Dendritic cell treated with granulocyte-macrophage colony-stimulating factor and Interleukin-4, amounts not matched to agents 40 ng/mL and 50 ng/mL, for 4 days (primary cell): ENCODE measurements around the gene CLP1.

ENCODE experiments used
- H3K27ac Mint-ChIP-seq: one replicate; pipeline ENCODE4 v1.8.0; 2022; ENCODE audit warnings: mild to moderate bottlenecking, mixed read lengths
- H3K27me3 Mint-ChIP-seq: one replicate; pipeline ENCODE4 v1.8.0; 2022; ENCODE audit warnings: mild to moderate bottlenecking, mixed read lengths
- H3K36me3 Mint-ChIP-seq: one replicate; pipeline ENCODE4 v1.8.0; 2022; ENCODE audit warnings: low read depth, mixed read lengths
- H3K4me1 Mint-ChIP-seq: one replicate; pipeline ENCODE4 v1.8.0; 2022; ENCODE audit warnings: low read depth, mixed read lengths
- H3K4me3 Mint-ChIP-seq: one replicate; pipeline ENCODE4 v1.8.0; 2022; ENCODE audit warnings: mild to moderate bottlenecking, moderate library complexity, mixed read lengths
- H3K9me3 Mint-ChIP-seq: one replicate; pipeline ENCODE4 v1.8.0; 2022; ENCODE audit warnings: mixed read lengths
- intact Hi-C: fragments of 100-400 bp; cut with micrococcal nuclease; formaldehyde crosslinking; loops from one replicate; pipeline ENCODE4 v1.15.0; 2022

Gene CLP1

DNA sequence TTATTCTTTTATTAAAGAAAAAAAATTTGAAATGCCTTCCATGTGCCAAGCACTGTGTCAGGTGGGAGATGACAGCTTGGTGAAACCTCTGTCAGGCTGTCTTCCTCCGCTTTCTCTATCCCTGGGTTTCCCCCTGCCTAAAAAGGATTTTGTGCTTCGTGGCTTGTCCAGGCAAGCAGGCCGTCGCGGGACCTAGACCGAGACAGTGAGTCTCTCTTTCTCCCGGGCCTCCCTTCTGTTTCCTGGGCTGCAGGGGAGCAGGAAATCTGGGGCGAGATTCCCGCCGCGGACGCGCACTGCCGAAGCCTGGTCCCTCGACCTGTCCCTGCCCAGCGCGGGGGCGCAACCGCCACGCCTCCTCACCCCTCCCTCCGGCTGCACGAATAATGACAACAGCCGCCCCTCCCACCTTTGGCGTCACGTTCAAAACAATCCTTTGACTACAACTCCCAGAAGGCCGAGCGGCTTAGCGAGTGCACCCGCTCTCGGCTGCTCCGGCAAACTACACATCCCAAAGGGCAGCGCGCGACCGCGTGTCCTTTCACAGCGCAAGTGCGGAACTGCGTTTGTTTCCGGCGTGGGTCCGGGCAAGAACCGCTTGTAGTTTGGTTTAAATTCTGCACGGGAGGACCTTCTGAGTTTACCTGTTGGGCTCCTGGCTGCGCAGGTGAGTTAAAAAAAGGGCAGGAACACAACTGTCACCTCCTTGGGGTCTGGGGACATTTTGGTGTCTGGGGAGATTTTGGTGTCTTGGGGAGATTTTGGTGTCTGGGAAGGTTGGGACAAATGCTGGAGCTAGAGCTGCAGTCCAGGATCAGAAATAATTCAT lies at the start of gene CLP1:
Gene CLP1 (plus strand): TSS at position 569 of the 829 bp plus-strand sequence. CDS start 1,715 bp downstream, outside the sequence.
- peak within 1 kb of the TSS; percentile 99 for H3K4me3 Mint-ChIP-seq
- peaks cover 51% of the 10 kb centered on the region for H3K4me1 Mint-ChIP-seq
- no peaks in the 10 kb centered on the region for H3K9me3 Mint-ChIP-seq
- intact Hi-C loops, result loop anchor here (1.0 kb wide), 3 partner anchors 10 to 84 kb away; partner anchors contain the start of genes MED19, SELENOH and TMX2
- peaks cover 45% of the 10 kb centered on the region for H3K36me3 Mint-ChIP-seq
- H3K27ac Mint-ChIP-seq, result peak within 1 kb of the TSS; percentile 92
- no peaks in the 10 kb centered on the region for H3K27me3 Mint-ChIP-seq

GRCh38 chr11:57610170-57610569 lies 47.4 kb upstream of the CLP1 start:
- Mint-ChIP-seq H3K4me1 (no peaks in the 10 kb centered on the region), H3K27me3 (no peaks in the 10 kb centered on the region), H3K4me3 (no peak overlapping the region), H3K9me3 (no peaks in the 10 kb centered on the region), H3K36me3 (no peaks in the 10 kb centered on the region), H3K27ac (no peak overlapping the region)
- intact Hi-C loops, result no loop called here

DNA sequence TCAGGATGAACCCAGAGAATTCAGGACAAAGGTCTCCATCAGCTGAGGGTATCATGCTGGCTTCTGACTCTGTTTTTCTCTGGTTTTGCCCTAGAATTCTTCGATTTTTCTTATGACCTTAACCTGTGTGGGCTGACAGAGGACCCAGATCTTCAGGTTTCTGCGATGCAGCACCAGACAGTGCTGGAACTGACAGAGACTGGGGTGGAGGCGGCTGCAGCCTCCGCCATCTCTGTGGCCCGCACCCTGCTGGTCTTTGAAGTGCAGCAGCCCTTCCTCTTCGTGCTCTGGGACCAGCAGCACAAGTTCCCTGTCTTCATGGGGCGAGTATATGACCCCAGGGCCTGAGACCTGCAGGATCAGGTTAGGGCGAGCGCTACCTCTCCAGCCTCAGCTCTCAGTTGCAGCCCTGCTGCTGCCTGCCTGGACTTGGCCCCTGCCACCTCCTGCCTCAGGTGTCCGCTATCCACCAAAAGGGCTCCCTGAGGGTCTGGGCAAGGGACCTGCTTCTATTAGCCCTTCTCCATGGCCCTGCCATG lies 43.3 kb upstream of the CLP1 start:
- Mint-ChIP-seq H3K27ac (no peak overlapping the region), H3K4me3 (no peak overlapping the region), H3K27me3 (no peaks in the 10 kb centered on the region), H3K4me1 (no peaks in the 10 kb centered on the region), H3K9me3 (peaks cover 5% of the 10 kb centered on the region), H3K36me3 (no peaks in the 10 kb centered on the region)
- intact Hi-C loops, result no loop called here

DNA sequence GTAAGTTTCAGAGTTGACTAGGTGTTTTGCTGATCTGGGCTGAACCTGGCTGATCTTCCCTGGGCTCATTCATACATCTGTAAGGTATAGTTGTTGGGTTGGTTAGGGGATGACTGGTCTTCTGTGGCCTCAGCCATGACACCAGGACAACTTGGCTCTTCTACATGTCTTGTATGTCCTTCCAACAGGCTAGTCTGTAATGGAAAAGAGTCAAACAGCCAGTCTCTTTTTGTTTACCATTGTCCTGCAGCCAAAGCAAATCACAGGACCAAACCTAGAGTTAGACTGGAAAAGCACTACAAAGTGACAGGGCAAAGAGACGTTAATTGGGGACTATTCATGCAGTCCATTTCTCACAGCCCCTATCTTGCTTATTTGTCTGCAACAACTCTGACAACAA lies 42.3 kb upstream of the CLP1 start:
- H3K9me3 Mint-ChIP-seq, result peaks cover 12% of the 10 kb centered on the region
- H3K4me1 Mint-ChIP-seq, result no peaks in the 10 kb centered on the region
- H3K4me3 Mint-ChIP-seq, result no peak overlapping the region
- H3K27ac Mint-ChIP-seq, result no peak overlapping the region
- no peaks in the 10 kb centered on the region for H3K36me3 Mint-ChIP-seq
- no peaks in the 10 kb centered on the region for H3K27me3 Mint-ChIP-seq
- intact Hi-C loops, result no loop called here

DNA sequence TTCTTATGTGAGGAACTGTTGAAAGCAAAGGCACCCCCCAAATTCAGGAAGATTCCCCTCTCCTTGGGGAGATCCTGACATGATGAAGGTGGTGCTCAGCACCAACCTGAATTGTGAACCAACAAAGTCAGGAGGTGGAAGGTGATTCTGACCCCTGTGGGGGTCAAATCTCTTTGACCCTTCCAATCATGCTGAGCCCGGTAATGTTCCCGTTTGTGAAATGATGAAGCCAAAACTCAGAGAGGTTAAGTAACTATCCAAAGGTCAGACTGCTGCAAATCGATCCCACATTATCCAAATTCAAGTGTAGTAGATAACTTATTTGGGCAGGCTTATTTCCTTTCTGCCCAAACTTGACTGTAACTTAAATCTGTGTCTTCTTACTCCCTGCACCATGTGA lies 41.0 kb upstream of the CLP1 start:
- no peaks in the 10 kb centered on the region for H3K27me3 Mint-ChIP-seq
- H3K4me1 Mint-ChIP-seq, result no peaks in the 10 kb centered on the region
- intact Hi-C loops, result no loop called here
- H3K4me3 Mint-ChIP-seq, result no peak overlapping the region
- H3K36me3 Mint-ChIP-seq, result no peaks in the 10 kb centered on the region
- H3K27ac Mint-ChIP-seq, result no peak overlapping the region
- H3K9me3 Mint-ChIP-seq, result peaks cover 12% of the 10 kb centered on the region

DNA sequence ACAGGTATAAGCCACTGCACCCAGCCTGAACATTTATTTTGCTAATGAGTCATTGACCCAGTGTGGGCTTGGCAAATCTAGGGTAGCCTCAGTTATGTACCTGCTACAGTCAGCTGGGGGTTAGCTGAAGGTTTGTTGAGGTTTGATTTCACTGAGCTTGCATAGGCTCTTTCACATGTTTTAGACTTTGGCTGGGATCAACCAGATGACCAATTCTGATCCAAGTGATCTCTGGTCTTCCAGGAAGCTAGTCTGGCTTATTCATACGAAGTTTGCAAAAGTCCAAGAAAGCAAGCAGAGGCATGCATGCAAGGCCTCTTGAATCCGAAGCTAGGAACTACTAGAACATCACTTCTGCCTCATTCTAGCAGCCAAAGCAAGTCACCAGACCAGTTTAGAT lies 39.1 kb upstream of the CLP1 start:
- Mint-ChIP-seq H3K36me3 (no peaks in the 10 kb centered on the region), H3K4me1 (peaks cover 6% of the 10 kb centered on the region), H3K9me3 (peaks cover 20% of the 10 kb centered on the region), H3K27me3 (no peaks in the 10 kb centered on the region), H3K27ac (no peak overlapping the region), H3K4me3 (no peak overlapping the region)
- intact Hi-C loops, result no loop called here

- Mint-ChIP-seq H3K27ac (no peak overlapping the region), H3K4me1 (peaks cover 6% of the 10 kb centered on the region), H3K9me3 (peaks cover 20% of the 10 kb centered on the region), H3K4me3 (no peak overlapping the region), H3K36me3 (no peaks in the 10 kb centered on the region), H3K27me3 (no peaks in the 10 kb centered on the region)
- intact Hi-C loops, result no loop called here
These were observed 38.2 kb upstream of the CLP1 start for GRCh38 chr11:57619331-57619730.

- Mint-ChIP-seq H3K9me3 (peaks cover 20% of the 10 kb centered on the region), H3K4me1 (peaks cover 6% of the 10 kb centered on the region), H3K27me3 (no peaks in the 10 kb centered on the region), H3K36me3 (no peaks in the 10 kb centered on the region), H3K27ac (no peak overlapping the region), H3K4me3 (no peak overlapping the region)
- intact Hi-C loops, result no loop called here
These were observed 37.1 kb upstream of the CLP1 start for GRCh38 chr11:57620467-57620866.

- no peak overlapping the region for H3K4me3 Mint-ChIP-seq
- no peak overlapping the region for H3K27ac Mint-ChIP-seq
- H3K4me1 Mint-ChIP-seq, result peaks cover 6% of the 10 kb centered on the region
- peaks cover 20% of the 10 kb centered on the region for H3K9me3 Mint-ChIP-seq
- intact Hi-C loops, result no loop called here
- no peaks in the 10 kb centered on the region for H3K27me3 Mint-ChIP-seq
- H3K36me3 Mint-ChIP-seq, result no peaks in the 10 kb centered on the region
These were observed 35.3 kb upstream of the CLP1 start for GRCh38 chr11:57622263-57622662.

DNA sequence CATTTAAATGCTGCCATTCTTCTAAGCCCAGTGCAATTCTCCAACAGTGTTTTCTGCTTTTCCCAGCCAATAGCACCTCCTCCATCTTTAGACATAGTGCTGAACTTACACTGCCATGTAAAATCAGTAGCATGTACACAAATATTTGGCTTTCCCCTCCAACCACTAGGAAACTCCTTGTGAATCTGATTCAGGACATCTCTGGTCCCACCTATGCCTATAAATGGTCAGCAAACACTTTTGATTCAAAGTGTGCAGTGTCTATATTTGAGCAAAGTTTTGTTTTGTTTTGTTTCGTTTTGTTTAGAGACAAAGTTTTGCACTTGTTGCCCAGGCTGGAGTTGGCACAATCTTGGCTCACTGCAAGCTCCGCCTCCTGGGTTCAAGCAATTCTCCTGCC lies 32.7 kb upstream of the CLP1 start:
- peaks cover 9% of the 10 kb centered on the region for H3K9me3 Mint-ChIP-seq
- H3K27me3 Mint-ChIP-seq, result no peaks in the 10 kb centered on the region
- no peaks in the 10 kb centered on the region for H3K36me3 Mint-ChIP-seq
- intact Hi-C loops, result no loop called here
- H3K4me1 Mint-ChIP-seq, result peaks cover 6% of the 10 kb centered on the region
- no peak overlapping the region for H3K27ac Mint-ChIP-seq
- H3K4me3 Mint-ChIP-seq, result no peak overlapping the region

DNA sequence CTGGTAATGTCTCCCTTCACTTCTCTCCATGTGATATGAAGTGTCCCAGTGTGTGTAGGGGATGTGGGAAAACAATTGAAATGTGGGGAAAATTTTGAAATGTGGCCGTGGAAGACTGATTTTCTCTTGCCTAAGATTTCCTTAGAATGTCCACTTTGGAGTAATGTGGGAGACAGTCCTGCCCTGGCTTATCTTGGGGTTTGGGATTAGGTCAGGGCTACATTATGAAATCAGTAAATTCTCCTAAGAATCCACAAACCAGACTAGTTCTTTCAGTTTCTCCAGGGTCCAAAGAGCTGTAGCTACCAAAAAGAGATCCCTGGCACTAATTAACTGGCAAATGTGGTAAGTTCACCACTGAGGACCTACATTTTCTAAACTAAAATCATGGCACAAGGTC lies 30.7 kb upstream of the CLP1 start:
- peaks cover 6% of the 10 kb centered on the region for H3K4me1 Mint-ChIP-seq
- intact Hi-C loops, result no loop called here
- peaks cover 7% of the 10 kb centered on the region for H3K27me3 Mint-ChIP-seq
- no peaks in the 10 kb centered on the region for H3K36me3 Mint-ChIP-seq
- H3K4me3 Mint-ChIP-seq, result no peak overlapping the region
- peaks cover 8% of the 10 kb centered on the region for H3K9me3 Mint-ChIP-seq
- H3K27ac Mint-ChIP-seq, result no peak overlapping the region

DNA sequence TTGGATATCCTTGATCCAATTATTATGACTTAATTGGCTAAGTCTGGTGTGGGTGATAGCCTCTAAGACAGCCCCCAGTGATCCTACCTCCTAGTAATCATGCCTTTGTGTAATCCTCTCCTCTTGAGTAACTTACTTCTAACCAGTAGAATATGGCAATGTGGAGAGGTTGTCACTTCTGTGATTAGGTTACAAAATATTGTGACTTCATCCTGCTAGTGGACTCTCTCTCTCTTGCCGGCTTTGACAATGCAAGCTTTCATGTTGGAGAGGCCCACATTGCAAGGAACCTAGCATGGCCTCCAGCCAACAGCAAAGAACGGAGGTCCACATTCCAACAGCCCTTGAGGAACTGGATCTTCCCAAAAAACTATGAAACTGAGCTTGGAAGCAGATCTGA lies 27.4 kb upstream of the CLP1 start:
- H3K27ac Mint-ChIP-seq, result no peak overlapping the region
- no peaks in the 10 kb centered on the region for H3K36me3 Mint-ChIP-seq
- intact Hi-C loops, result no loop called here
- peaks cover 25% of the 10 kb centered on the region for H3K27me3 Mint-ChIP-seq
- no peaks in the 10 kb centered on the region for H3K9me3 Mint-ChIP-seq
- no peak overlapping the region for H3K4me3 Mint-ChIP-seq
- no peaks in the 10 kb centered on the region for H3K4me1 Mint-ChIP-seq

- intact Hi-C loops, result no loop called here
- Mint-ChIP-seq H3K4me1 (peaks cover 2% of the 10 kb centered on the region), H3K27me3 (peaks cover 27% of the 10 kb centered on the region), H3K36me3 (no peaks in the 10 kb centered on the region), H3K27ac (no peak overlapping the region), H3K4me3 (no peak overlapping the region), H3K9me3 (no peaks in the 10 kb centered on the region)
These were observed 25.4 kb upstream of the CLP1 start for GRCh38 chr11:57632116-57632515.

GRCh38 chr11:57633394-57634070 lies 24.0 kb upstream of the CLP1 start:
- Mint-ChIP-seq H3K4me3 (no peak overlapping the region), H3K27ac (no peak overlapping the region), H3K9me3 (no peaks in the 10 kb centered on the region), H3K36me3 (no peaks in the 10 kb centered on the region), H3K4me1 (peaks cover 16% of the 10 kb centered on the region), H3K27me3 (peaks cover 42% of the 10 kb centered on the region)
- intact Hi-C loops, result no loop called here
